HG03280 (cell line): ENCODE results near the gene PGRMC1.
"Not testable (repeated sequence)": the region's sequence is repeated elsewhere in the genome, so short reads cannot be mapped to it uniquely, and the experiment has no call there.

Experiments used
- ATAC-seq: cut with Tn5 transposase; IDR thresholded peaks from one replicate; pipeline ENCODE4 v1.9.1; 2021; ENCODE audit warnings: mild to moderate bottlenecking, moderate library complexity; ENCODE audit not compliant: unreplicated experiment

PGRMC1 gene

GRCh38 chrX:119235872-119236622, at the start of gene PGRMC1:
Gene PGRMC1 (plus strand): TSS chrX:119236285. CDS start chrX:119236364, 79 bp downstream.
- peak; percentile 95 for ATAC-seq

DNA sequence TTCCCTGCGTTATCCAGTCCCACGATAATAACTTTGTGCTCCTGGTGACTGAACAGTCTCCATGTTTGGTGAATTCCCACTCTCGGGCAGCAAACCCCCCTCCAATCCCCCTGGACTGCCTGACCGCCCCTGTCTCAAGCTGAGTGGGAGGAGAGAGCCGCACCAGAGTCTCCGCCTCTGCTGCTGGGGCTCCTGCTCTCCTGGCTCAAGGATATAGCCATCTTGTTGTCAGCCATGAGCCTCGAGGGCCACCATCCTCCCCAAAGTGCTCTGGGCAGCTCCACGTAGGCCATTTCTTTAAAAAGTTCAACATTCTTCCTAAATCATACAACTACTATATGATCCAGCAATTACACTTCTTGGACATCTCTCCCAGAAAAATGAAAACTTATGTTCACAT, 49.3 kb upstream of the PGRMC1 start:
- ATAC-seq, result no peak

DNA sequence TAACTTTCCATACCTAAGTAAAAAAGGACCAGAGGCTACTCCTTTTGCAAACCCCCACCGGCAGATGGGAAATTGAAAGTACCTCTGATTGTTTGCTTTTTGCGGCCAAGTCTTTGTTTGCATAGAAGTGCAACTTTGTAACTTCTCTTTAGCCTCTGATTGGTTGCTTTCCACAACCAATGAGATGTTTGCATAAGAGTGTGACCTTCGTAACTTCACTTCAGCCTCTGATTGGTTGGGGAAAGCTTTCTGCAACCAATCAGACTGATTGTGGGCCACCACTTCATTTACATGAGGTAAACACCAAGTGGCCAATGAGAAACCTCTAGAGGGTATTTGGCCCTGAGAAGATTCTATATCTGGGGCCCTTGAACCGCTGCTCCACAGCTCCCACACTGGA, 48.8 kb upstream of the PGRMC1 start:
- no peak for ATAC-seq

GRCh38 chrX:119189115-119189514, 47.0 kb upstream of the PGRMC1 start:
- no peak for ATAC-seq

- no peak for ATAC-seq
Observed at GRCh38 chrX:119189595-119189994, 46.5 kb upstream of the PGRMC1 start.

- ATAC-seq, result no peak
Observed at GRCh38 chrX:119190091-119190681, 45.9 kb upstream of the PGRMC1 start.

DNA sequence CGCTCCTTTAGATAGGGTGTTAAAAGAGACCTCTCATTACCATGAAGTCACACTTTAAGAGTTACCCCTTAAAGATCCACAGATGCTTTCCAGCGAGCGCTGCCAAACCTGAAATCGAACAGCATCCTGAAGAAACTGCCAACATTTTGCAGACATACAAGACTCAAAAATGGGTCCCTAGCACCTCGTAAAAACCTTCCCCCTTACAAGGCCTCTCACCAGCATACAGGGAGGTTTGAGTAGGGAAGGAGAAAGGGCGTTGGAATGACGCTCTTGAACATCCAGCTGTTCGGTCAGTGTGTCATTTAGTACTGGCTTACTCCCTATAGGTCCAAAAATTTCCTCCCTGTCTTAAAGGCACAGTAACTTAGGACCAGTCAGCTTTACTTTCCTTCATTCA, 45.3 kb upstream of the PGRMC1 start:
- ATAC-seq, result no peak

- ATAC-seq, result no peak
Observed at GRCh38 chrX:119194621-119195020, 41.5 kb upstream of the PGRMC1 start.

DNA sequence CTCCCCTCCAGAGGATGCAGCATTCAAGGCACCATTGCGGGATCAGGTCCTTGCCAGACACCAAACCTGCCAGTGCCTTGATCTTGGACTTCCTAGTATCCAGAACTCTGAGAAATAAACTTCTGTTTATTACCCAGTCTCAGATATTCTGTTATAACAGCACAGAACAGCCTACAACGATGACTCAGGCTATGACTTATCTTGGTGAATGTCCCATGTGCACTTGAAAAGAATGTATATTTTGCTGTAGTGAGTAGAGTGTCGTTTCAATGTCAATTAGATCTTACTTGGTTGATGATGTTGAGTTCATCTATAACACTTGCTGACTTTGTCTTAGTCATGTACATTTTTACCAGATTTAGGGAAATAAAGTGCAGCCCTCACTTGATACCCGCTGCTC, 34.5 kb upstream of the PGRMC1 start:
- ATAC-seq, result no peak

GRCh38 chrX:119206203-119206602, 29.9 kb upstream of the PGRMC1 start:
- no peak for ATAC-seq

DNA sequence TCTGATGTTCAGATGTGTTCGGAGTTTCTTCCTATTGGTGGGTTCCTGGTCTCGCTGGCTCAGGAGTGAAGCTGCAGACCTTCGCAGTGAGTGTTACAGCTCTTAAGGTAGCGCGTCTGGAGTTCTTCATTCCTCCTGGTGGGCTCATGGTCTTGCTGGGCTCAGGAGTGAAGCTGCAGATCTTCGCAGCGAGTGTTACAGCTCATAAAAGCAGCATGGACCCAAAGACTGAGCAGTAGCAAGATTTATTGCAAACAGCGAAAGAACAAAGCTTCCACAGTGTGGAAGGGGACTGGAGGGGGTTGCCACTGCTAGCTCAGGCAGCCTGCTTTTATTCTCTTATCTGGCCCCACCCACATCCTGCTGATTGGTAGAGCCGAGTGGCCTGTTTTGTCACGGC, 28.6 kb upstream of the PGRMC1 start:
- not testable (repeated sequence) for ATAC-seq

GRCh38 chrX:119208401-119209057, 27.6 kb upstream of the PGRMC1 start:
- no peak for ATAC-seq

DNA sequence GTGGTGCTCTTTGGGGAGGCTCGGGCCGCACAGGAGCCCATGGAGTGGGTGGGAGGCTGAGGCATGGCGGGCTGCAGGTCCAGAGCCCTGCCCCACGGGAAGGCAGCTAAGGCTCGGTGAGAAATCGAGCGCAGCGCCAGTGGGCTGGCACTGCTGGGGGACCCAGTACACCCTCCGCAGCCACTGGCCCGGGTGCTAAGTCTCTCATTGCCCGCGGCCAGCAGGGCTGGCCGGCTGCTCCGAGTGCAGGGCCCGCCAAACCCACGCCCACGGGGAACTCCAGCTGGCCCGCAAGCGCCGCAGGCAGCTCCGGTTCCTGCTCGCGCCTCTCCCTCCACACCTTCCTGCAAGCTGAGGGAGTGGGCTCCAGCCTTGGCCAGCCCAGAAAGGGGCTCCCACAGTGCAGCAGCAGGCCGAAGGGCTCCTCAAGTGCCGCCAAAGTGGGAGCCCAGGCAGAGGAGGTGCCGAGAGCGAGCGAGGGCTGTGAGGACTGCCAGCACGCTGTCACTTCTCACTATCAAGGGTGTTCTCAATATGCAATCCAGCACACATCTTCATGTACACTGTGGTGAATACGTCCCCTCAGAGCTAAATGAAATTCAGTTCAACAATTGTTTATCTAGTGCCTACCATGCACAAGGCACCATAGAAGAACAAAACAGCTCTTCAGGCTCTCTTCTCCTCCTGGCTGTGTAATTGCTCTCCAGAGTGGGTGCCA, 25.0 kb upstream of the PGRMC1 start:
- not testable (repeated sequence) for ATAC-seq

GRCh38 chrX:119211649-119212014, 24.5 kb upstream of the PGRMC1 start:
- ATAC-seq, result no peak

DNA sequence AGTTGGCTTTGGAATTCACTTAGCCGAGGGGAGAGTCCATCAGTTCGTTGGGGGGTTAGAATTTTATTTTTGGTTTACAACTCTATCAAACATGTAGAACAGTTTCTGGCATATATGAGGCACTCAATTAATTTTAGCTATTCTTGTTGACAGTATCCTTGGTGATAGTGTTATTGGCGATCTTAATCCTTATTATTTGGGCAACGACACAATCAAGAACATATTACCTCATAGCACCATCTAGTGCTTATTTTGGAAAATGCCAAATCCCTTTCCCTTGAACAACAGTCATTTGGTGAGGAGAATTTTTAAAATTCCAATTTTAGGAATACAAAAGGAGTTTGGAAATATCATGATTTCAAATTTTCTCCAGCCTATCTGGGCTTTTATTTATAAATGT, 17.9 kb upstream of the PGRMC1 start:
- no peak for ATAC-seq

- ATAC-seq, result no peak
Observed at GRCh38 chrX:119222932-119223331, 13.2 kb upstream of the PGRMC1 start.

DNA sequence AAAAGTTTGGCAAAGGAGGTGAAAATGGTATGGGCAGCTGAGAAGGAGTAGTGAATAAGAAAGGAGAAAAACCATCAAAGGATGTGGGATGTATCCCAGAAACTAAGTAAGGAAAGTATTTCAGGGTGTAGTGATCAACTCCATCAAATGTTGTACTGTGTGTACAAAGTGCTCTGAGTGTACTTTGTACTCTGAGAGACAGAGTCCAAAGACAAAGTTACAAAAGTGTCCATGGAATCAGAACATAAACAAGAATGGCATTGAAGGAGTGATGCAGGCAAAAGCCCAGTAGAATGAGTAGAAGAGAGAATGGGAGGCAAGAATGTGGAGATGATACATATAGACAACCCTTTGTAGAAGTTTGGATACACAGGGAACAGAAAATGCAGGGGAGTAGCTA, 12.3 kb upstream of the PGRMC1 start:
- ATAC-seq, result no peak

DNA sequence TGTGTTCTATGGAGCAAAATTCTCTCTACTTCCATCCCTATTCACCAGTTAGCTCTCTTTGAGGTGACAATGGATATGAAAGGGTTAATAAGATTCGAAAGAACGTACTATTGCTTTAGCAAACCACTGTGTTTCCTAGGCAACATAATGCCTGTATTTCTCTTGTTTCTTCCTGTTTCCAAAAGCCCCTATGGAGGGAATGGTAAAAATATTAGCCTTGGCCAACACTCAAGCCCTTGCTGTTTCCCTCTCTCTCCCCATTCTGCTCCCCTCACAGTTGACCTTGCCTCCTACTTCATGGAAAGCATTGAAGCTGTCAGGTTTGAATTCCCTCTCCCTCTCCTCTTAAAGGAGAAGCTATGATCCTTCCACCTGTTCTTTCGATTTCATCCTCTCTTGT, 9.6 kb upstream of the PGRMC1 start:
- ATAC-seq, result no peak

GRCh38 chrX:119228512-119229252, 7.4 kb upstream of the PGRMC1 start:
- ATAC-seq, result no peak

DNA sequence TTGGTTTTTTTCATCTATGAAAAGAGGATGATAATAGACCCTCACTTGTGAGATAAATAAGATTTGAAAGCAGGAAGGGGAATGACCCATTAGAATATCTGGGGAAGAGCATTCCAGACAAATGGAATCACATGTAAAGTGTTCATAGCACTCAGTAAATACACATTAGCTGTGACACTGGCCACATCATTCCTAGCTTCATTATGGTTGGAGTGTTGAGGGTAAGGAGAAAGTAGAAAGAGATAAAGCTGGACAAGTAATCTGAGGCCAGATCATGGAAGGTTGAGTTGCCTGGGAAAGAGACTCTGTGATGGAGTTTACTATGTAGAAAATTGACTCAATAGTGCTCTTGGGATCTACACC, 6.9 kb upstream of the PGRMC1 start:
- no peak for ATAC-seq

DNA sequence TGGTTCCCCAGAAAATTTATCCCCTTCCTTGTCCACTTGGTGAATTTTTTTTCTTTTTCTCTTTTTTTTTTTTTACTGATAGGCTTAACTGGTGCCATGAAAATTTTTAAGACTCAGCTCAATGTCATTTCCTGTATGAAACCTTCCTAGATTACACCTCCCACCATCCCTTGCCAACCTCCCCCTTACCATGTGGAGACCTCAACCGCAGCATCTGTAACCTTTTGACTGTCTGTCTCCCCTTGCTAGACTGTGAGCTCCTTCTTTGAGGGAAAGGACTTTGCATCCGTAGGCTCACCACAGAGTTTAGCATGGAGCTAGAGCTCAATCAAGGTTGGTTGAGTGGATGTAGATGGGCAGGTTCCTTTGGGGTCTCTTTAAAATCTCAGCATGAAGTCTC, 5.2 kb upstream of the PGRMC1 start:
- ATAC-seq, result no peak
